D721Med (cell line): ENCODE measurements around the gene EIF5.

ENCODE experiments used
- DNase-seq: peaks from one replicate; pipeline ENCODE4 v3.0.0; 2011; ENCODE audit warnings: low spot score; ENCODE audit not compliant: insufficient read length
- FAIRE-seq: peaks from 2 replicates; lab custom pipeline; 2011; peaks lifted over from hg19 to GRCh38; lab: Jason Lieb, UNC
- TF ChIP-seq, protein P1 (sequence below): IDR thresholded peaks from 2 replicates; pipeline ENCODE4 v1.5.1; 2012; ENCODE audit warnings: mild to moderate bottlenecking, control low read depth; ENCODE audit not compliant: insufficient read depth; ENCODE audit errors: missing control alignments

The EIF5 gene

GRCh38 chr14:103384450-103385151, 50.6 kb downstream of the EIF5 start:
- TF ChIP-seq, protein P1, sequence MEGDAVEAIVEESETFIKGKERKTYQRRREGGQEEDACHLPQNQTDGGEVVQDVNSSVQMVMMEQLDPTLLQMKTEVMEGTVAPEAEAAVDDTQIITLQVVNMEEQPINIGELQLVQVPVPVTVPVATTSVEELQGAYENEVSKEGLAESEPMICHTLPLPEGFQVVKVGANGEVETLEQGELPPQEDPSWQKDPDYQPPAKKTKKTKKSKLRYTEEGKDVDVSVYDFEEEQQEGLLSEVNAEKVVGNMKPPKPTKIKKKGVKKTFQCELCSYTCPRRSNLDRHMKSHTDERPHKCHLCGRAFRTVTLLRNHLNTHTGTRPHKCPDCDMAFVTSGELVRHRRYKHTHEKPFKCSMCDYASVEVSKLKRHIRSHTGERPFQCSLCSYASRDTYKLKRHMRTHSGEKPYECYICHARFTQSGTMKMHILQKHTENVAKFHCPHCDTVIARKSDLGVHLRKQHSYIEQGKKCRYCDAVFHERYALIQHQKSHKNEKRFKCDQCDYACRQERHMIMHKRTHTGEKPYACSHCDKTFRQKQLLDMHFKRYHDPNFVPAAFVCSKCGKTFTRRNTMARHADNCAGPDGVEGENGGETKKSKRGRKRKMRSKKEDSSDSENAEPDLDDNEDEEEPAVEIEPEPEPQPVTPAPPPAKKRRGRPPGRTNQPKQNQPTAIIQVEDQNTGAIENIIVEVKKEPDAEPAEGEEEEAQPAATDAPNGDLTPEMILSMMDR: no peak
- no peak for FAIRE-seq

DNA sequence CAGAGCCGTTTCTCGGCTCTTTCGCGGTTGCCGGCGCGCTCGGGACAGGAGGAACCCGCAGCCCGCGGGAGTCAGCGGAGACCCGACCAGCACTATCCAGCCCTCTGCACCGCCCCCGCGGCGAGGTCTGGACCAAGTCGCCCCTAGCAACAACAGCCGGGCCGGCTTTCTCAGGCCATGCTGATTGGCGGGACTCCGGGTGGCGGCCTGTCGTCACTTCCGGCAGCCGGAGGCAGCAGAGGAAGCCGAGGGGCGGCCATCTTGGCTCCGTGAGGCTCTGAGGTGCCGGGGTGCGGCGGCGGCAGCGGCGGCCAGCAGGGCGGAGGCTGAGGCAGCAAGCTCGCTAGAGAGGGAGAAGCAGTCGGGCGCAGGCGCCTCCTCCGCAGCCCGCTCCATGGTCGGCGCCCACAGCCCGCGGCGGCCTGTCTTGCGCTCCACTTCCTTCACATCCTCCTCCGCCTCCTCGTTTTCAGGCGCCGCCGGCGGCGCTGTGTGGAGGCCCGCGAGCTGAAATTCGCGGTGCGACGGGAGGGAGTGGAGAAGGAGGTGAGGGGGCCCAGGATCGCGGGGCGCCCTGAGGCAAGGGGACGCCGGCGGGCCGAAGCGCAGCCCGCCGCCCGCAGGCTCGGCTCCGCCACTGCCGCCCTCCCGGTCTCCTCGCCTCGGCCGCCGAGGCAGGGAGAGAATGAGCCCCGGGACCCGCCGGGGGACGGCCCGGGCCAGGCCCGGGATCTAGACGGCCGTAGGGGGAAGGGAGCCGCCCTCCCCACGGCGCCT, 51.3 kb downstream of the EIF5 start, which contains the start of gene MARK3:
Gene MARK3 (plus strand): TSS at position 264 of the 777 bp plus-strand sequence. CDS start 615 bp downstream, outside the sequence.
- FAIRE-seq (no peak), DNase-seq (peak; percentile 93)
- TF ChIP-seq, protein P1: no peak

More at GRCh38 chr14:103384450-103385151, 50.6 kb downstream of the EIF5 start:
- DNase-seq: no peak

DNA sequence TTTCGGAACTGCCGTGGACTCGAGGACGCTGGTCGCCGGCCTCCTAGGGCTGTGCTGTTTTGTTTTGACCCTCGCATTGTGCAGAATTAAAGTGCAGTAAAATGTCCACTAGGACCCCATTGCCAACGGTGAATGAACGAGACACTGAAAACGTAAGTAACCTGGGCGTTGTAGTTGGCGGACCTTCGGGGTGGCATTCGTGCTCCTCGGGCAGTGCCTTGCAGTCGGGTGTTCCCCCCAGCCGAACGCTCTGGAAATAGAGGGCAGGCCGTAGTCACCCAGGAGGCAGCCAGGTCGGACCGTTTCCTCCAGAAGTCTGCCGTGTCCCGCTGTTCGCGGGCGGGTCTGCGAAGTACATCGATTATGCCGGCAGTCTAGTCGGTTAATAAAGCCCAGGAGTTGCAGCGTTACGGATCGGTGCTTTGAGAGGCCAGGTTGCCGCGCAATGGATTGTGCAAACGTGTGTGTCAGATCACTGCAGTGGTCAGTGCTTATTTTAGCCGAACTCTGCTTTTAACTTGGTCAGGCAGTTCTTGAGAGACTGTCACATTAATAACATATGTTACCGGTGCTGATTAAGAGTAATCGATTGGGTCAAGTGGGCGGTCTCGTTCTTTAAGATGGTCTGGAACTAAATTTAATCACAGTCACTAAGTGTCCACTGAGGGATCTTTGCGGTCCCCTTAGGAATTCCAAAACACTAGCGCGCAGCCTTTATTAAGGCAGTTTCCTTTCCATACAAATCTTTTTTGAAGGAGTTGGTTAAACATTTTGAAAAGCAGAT, 52.1 kb downstream of the EIF5 start:
- DNase-seq (no peak), FAIRE-seq (no peak)
- TF ChIP-seq, protein P1: no peak

- TF ChIP-seq, protein P1: no peak
- FAIRE-seq (no peak), DNase-seq (no peak)
These were observed 52.8 kb downstream of the EIF5 start for GRCh38 chr14:103386713-103387329.

- TF ChIP-seq, protein P1: no peak
- no peak for FAIRE-seq
- DNase-seq: no peak
These were observed 54.6 kb downstream of the EIF5 start for GRCh38 chr14:103388664-103389063.

- no peak for DNase-seq
- FAIRE-seq: no peak
- TF ChIP-seq, protein P1: no peak
These were observed 56.6 kb downstream of the EIF5 start for GRCh38 chr14:103390605-103391004.
